Esophagus (tissue), 2 donors: ENCODE data around the gene RUFY2. TPM values are rescaled to one million over a fixed set of nuclear protein-coding genes. Genes with fewer than 3 reads are reported as not detected.
"Not testable (repeated sequence)": the region's sequence is repeated elsewhere in the genome, so short reads cannot be mapped to it uniquely, and the experiment has no call there.

Experiments
- H3K27ac ChIP-seq, 2 donors: one replicate each; pipeline ENCODE4 v1.5.1; 2013; ENCODE audit warnings: low read depth in 2 of 2, mild to moderate bottlenecking in 2 of 2, inconsistent platforms in 1 of 2, low read length in 1 of 2, moderate library complexity in 1 of 2
- H3K27me3 ChIP-seq, 2 donors: one replicate each; pipeline ENCODE4 v1.6.1; 2013; ENCODE audit warnings: low read length in 2 of 2, control low read depth in 1 of 2, mild to moderate bottlenecking in 1 of 2; ENCODE audit not compliant: insufficient read depth in 2 of 2, control insufficient read depth in 1 of 2
- H3K36me3 ChIP-seq, 2 donors: one replicate each; pipeline ENCODE4 v1.6.1; 2013; ENCODE audit warnings: low read length in 1 of 2; ENCODE audit not compliant: control insufficient read depth in 2 of 2, insufficient read depth in 2 of 2
- H3K4me1 ChIP-seq, 2 donors: one replicate each; pipeline ENCODE4 v1.6.1; 2013; ENCODE audit warnings: low read length in 1 of 2; ENCODE audit not compliant: control insufficient read depth in 2 of 2, insufficient read depth in 2 of 2
- H3K4me3 ChIP-seq, 2 donors: one replicate each; pipeline ENCODE4 v1.5.1; 2013; ENCODE audit warnings: low read length in 2 of 2, mild to moderate bottlenecking in 2 of 2, low read depth in 1 of 2, moderate library complexity in 1 of 2
- H3K9me3 ChIP-seq, 2 donors: one replicate each; pipeline ENCODE4 v1.6.1; 2013; ENCODE audit warnings: mild to moderate bottlenecking in 2 of 2, low read depth in 1 of 2, low read length in 1 of 2, moderate library complexity in 1 of 2; ENCODE audit not compliant: control insufficient read depth in 2 of 2, insufficient read depth in 1 of 2
- WGBS, 2 donors: extraction: QIAGEN DNeasy Blood & Tissue Kit; methylation state at CpG; one replicate each; pipeline ENCODE4 v1.1.7; 2013; 5-methylcytosine and 5-hydroxymethylcytosine counted together
- polyA plus RNA-seq, 2 donors: library from polyadenylated mRNA; stranded (reverse); fragments of 200-250 nt; gene quantifications; one replicate each; pipeline ENCODE4 v1.2.3, GENCODE V29; 2013
- donor health status: healthy with polysubstance abuse.
- donor health status: Bipolar disorder and iron deficiency.

RUFY2 gene
- polyA plus RNA-seq, 2 donors = 4.9 to 5.1 TPM

GRCh38 chr10:68331455-68332258, 75.4 kb downstream of the RUFY2 start, which contains the start of gene HNRNPH3:
HNRNPH3 (plus strand) TSS chr10:68332064; CDS start chr10:68337222, 5,158 bp downstream.
- H3K36me3 ChIP-seq = no peaks in the 10 kb centered on the region
- H3K27me3 ChIP-seq = no peaks in the 10 kb centered on the region
- H3K4me3 ChIP-seq = peak within 1 kb of the TSS; percentile 86 to 87
- H3K9me3 ChIP-seq = no peaks in the 10 kb centered on the region
- peak within 1 kb of the TSS; percentile 97 to 99 for H3K27ac ChIP-seq
- peaks cover 0 to 3% of the 10 kb centered on the region in 2 donors for H3K4me1 ChIP-seq
- WGBS, 2 donors = 0% methylated on average over 73 of the region's 73 CpGs

DNA sequence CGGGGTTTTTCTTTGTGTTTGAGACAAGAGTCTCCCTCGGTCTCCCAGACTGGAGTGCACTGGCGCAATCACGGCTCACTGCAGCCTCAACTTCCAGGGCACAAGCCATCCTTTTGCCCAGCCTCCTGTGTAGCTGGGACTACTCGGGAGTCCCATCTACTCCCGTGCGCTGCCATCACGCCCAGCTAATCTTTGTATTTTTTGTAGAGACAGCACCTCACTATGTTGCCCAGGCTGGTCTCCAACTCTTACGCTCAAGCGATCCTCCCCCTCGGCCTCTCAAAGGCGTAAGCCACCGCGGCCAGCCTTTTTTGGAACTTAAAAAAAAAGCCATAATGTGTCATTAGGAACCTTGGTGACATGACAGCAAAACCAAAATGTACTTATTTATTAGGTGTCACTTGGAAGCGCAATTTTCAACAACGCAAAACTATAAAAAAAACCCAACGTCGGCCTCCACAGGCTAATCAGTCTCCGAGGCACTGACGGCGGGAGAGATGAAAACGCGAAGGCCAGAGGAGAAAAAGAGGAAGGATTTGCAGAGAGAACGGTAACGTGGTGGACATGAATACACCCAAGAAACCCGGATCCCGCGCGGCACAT, 76.1 kb downstream of the RUFY2 start:
- Histone ChIP-seq H3K9me3 (no peaks in the 10 kb centered on the region), H3K27me3 (no peaks in the 10 kb centered on the region), H3K4me1 (peaks cover 0 to 3% of the 10 kb centered on the region in 2 donors), H3K36me3 (no peaks in the 10 kb centered on the region), H3K4me3 (peak overlapping the region; percentile 86 to 87), H3K27ac (peak overlapping the region; percentile 97 to 99)
- 15 to 19% methylated on average over 29 of the region's 29 CpGs for WGBS, 2 donors

DNA sequence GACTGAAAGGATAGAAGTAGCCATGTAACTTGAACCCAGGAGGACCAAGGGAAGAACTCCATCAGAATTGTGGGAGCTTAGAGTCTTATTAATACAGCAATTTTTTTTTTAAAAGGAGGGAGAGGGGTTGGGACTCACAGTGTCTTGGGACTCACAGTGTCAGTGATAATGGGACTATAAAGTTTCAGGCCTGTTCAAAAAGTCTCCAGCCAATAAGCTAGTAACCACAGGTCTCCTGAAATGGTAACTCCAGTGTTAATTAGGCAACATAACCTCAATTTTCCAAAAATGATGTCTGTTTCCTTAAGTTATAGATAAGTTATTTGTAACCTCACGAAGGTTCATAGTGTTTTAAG, 77.6 kb downstream of the RUFY2 start:
- Histone ChIP-seq H3K4me1 (peaks cover 0 to 3% of the 10 kb centered on the region in 2 donors), H3K36me3 (no peaks in the 10 kb centered on the region), H3K27me3 (no peaks in the 10 kb centered on the region), H3K4me3 (no peak overlapping the region), H3K9me3 (no peaks in the 10 kb centered on the region), H3K27ac (no peak overlapping the region)
- WGBS, 2 donors = 94 to 95% methylated on average over 1 of the region's 1 CpG

DNA sequence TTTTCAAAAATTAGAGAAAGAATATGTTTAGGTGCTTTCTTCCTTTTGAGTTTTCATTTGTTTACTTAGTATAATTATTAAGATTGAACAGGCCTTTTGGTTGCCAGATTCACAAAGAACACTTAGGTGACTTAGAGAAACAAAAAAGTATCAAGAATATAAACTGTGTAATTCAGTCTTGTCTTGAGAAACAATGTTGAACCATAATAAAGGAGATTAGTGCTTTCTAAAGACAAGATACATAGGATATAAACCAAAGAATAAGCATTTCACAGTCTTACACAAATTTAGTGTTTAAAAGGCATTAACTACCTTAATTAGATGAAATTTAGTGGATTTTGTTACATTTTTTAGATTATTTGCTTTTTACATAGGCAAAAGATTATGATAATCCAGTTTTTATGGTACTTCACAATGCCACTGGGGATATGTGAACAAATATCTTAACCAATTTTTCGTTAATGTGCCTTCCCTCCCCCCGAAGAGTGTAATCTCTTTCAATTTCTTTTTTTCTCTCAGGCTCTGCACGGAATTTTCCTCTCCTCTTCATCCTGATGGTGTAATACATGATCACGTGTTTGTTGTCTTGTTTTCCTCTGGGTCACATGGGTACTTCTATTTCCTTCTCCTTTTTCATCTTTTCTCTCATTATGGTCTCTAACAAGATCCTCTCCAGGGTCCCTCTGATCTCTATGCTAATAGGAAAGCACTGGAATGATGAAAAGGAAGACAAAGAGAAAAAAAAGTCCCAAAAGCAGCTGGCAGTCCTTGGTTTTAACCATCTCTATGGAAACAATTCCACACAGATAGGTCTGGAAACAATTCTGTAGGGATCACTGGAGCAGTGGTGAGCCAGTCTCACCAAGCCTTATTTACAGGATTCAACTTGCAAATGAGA, 78.9 kb downstream of the RUFY2 start:
- Histone ChIP-seq H3K27me3 (no peaks in the 10 kb centered on the region), H3K36me3 (no peaks in the 10 kb centered on the region), H3K4me3 (no peak overlapping the region), H3K9me3 (no peaks in the 10 kb centered on the region), H3K27ac (peak overlapping the region in 1 of 2 donors; percentile 36), H3K4me1 (peaks cover 0 to 3% of the 10 kb centered on the region in 2 donors)
- WGBS, 2 donors = 16 to 19% methylated on average over 4 of the region's 4 CpGs

DNA sequence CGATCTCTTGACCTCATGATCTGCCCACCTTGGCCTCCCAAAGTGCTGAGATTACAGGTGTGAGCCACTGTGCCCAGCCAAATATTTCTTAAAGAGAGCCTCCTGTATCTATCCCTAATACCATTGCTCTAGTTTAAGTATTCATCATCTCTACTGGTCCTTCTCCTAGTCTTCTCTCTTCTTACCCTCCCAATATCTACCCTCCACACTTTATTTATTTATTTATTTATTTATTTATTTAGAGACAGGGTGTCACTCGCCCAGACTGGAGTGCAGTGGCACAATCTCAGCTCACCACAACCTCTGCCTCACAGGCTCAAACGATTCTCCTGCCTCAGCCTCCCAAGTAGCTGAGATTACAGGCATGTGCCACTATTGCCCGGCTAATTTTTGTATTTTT, 82.7 kb downstream of the RUFY2 start:
- not testable (repeated sequence) for H3K4me3 ChIP-seq, H3K4me1 ChIP-seq, H3K9me3 ChIP-seq, H3K27ac ChIP-seq, H3K36me3 ChIP-seq, H3K27me3 ChIP-seq
- 93 to 95% methylated on average over 4 of the region's 4 CpGs for WGBS, 2 donors

GRCh38 chr10:68318331-68319059, 88.6 kb downstream of the RUFY2 start:
- H3K9me3 ChIP-seq = peaks cover 0 to 4% of the 10 kb centered on the region in 2 donors
- no peaks in the 10 kb centered on the region for H3K36me3 ChIP-seq
- H3K27ac ChIP-seq = no peak overlapping the region
- H3K4me3 ChIP-seq = no peak overlapping the region
- WGBS, 2 donors = 68 to 80% methylated on average over 1 of the region's 1 CpG
- no peaks in the 10 kb centered on the region for H3K27me3 ChIP-seq
- H3K4me1 ChIP-seq = no peaks in the 10 kb centered on the region

DNA sequence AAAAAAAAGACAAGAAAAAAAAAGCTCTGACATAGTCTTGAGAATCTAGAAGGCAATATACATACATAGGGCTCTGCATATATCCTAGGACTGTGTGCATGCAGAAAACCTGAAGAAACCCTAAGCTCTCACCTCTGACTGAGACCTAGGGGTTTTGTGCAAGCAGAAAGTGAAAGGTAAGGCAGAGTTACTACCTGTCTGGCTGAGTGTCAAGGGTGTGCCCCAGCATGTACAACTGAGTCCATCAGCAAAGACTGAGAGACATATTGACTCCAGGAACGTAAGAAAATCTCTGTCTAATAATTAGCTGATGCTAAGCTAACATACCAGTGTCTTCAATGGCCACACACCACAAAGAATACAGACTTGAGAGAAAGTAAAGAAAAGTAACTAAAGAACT, 91.5 kb downstream of the RUFY2 start:
- no peaks in the 10 kb centered on the region for H3K27me3 ChIP-seq
- 61 to 63% methylated on average over 1 of the region's 1 CpG for WGBS, 2 donors
- H3K4me1 ChIP-seq = no peaks in the 10 kb centered on the region
- no peak overlapping the region for H3K4me3 ChIP-seq
- H3K36me3 ChIP-seq = no peaks in the 10 kb centered on the region
- H3K27ac ChIP-seq = no peak overlapping the region
- H3K9me3 ChIP-seq = peaks cover 0 to 4% of the 10 kb centered on the region in 2 donors

DNA sequence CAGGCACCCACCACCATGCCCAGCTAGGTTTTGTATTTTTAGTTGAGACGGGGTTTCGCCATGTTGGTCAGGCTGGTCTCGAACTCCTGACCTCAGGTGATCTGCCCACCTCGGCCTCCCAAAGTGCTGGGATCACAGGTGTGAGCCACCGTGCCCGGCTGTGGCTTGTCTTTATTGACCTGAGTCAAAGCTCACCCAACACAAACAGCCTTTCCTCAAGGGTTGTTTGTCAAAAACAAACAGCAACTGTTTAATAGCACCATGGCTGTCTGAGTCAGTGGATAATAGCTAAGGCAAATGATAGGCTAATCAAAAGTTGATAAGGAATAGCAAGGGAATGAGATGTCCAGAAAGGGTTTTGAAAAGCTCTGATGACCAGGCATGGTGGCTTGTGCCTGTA, 92.1 kb downstream of the RUFY2 start:
- not testable (repeated sequence) for H3K9me3 ChIP-seq, H3K36me3 ChIP-seq, H3K4me1 ChIP-seq, H3K27ac ChIP-seq, H3K4me3 ChIP-seq, H3K27me3 ChIP-seq
- 89 to 96% methylated on average over 6 of the region's 6 CpGs for WGBS, 2 donors

DNA sequence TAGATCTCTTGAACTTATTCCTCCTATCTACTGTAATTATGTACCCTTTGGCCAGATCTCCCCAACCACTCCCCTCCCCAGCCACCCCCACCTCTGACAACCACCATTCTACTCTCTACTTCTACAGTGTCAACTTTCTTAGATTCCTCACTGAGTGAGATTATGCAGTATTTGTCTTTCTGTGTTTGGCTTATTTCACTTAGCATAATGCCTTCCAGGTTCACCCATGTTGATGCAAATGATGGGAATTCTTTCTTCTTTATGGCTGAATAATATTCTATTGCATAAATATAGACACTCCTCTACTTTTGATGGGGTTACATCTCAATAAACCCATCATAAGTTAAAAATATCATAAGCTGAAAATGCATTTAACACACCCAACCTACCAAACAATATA, 96.5 kb downstream of the RUFY2 start:
- Histone ChIP-seq H3K27me3 (no peaks in the 10 kb centered on the region), H3K4me1 (no peaks in the 10 kb centered on the region), H3K9me3 (no peaks in the 10 kb centered on the region), H3K4me3 (no peak overlapping the region), H3K27ac (no peak overlapping the region), H3K36me3 (no peaks in the 10 kb centered on the region)
